Nephron (organoid): ENCODE measurements around the gene CDK5RAP1.

Experiments used
- H3K27ac Mint-ChIP-seq, 3 experiments: 2 replicates each; pipeline ENCODE4 v1.8.0; 2020; ENCODE audit warnings: mixed read lengths in 3 of 3, mild to moderate bottlenecking in 2 of 3, moderate library complexity in 1 of 3
- H3K27me3 Mint-ChIP-seq: 2 replicates; pipeline ENCODE4 v1.8.0; 2021; ENCODE audit warnings: low read depth, mild to moderate bottlenecking, moderate library complexity, mixed read lengths
- H3K36me3 Mint-ChIP-seq: 2 replicates; pipeline ENCODE4 v1.8.0; 2020; ENCODE audit warnings: low read depth, mixed read lengths
- H3K4me1 Mint-ChIP-seq: 2 replicates; pipeline ENCODE4 v1.8.0; 2020; ENCODE audit warnings: mixed read lengths
- H3K4me3 Mint-ChIP-seq, 3 experiments: 2 replicates each; pipeline ENCODE4 v1.8.0; 2020; ENCODE audit warnings: mild to moderate bottlenecking in 3 of 3, mixed read lengths in 3 of 3, moderate library complexity in 2 of 3
- H3K9me3 Mint-ChIP-seq: 2 replicates; pipeline ENCODE4 v1.8.0; 2020; ENCODE audit warnings: mixed read lengths
- TF ChIP-seq, protein P1 (sequence below), 3 experiments: fragments of 200-600 bp; sonication (generic); IDR thresholded peaks; one replicate each; pipeline ENCODE4 v1.5.0; 2021; ENCODE audit warnings: antibody characterized with exemption in 3 of 3; ENCODE audit not compliant: unreplicated experiment in 3 of 3

CDK5RAP1 gene

GRCh38 chr20:33311011-33311410, 90.3 kb downstream of the CDK5RAP1 start:
- Mint-ChIP-seq H3K27ac (no peak overlapping the region), H3K9me3 (peaks cover 8% of the 10 kb centered on the region), H3K27me3 (peaks cover 4% of the 10 kb centered on the region), H3K4me1 (peaks cover 5% of the 10 kb centered on the region), H3K36me3 (no peaks in the 10 kb centered on the region), H3K4me3 (no peak overlapping the region)
- TF ChIP-seq, protein P1, sequence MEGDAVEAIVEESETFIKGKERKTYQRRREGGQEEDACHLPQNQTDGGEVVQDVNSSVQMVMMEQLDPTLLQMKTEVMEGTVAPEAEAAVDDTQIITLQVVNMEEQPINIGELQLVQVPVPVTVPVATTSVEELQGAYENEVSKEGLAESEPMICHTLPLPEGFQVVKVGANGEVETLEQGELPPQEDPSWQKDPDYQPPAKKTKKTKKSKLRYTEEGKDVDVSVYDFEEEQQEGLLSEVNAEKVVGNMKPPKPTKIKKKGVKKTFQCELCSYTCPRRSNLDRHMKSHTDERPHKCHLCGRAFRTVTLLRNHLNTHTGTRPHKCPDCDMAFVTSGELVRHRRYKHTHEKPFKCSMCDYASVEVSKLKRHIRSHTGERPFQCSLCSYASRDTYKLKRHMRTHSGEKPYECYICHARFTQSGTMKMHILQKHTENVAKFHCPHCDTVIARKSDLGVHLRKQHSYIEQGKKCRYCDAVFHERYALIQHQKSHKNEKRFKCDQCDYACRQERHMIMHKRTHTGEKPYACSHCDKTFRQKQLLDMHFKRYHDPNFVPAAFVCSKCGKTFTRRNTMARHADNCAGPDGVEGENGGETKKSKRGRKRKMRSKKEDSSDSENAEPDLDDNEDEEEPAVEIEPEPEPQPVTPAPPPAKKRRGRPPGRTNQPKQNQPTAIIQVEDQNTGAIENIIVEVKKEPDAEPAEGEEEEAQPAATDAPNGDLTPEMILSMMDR (IDR thresholded peaks at IDR 0.05; ENCODE audit: unreplicated experiment in 3 of 3): no peak

GRCh38 chr20:33310327-33310899, 90.9 kb downstream of the CDK5RAP1 start:
- TF ChIP-seq, protein P1 (IDR thresholded peaks at IDR 0.05; ENCODE audit: unreplicated experiment in 3 of 3): no peak
- peaks cover 4% of the 10 kb centered on the region for H3K27me3 Mint-ChIP-seq
- H3K27ac Mint-ChIP-seq: no peak overlapping the region
- H3K36me3 Mint-ChIP-seq: no peaks in the 10 kb centered on the region
- peaks cover 8% of the 10 kb centered on the region for H3K9me3 Mint-ChIP-seq
- H3K4me1 Mint-ChIP-seq: peaks cover 5% of the 10 kb centered on the region
- no peak overlapping the region for H3K4me3 Mint-ChIP-seq

DNA sequence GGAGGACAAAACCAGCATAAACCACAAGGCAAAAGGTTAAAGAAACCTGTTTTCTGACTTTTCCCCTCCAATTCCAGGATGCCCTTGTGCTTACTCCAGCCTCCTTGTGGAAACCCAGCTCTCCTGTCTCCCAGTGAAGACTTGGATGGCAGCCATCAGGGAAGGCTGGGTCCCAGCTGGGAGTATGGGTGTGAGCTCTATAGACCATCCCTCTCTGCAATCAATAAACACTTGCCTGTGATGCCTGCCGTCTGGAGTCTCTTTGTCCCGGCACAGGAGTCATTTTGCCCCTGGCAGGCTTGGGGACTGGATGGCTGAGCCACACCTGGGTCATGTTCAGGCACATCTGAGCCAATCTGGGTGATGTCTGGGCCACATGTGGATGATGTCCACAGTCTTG, 91.7 kb downstream of the CDK5RAP1 start:
- H3K27me3 Mint-ChIP-seq: peaks cover 4% of the 10 kb centered on the region
- H3K4me3 Mint-ChIP-seq: no peak overlapping the region
- peaks cover 8% of the 10 kb centered on the region for H3K9me3 Mint-ChIP-seq
- TF ChIP-seq, protein P1 (IDR thresholded peaks at IDR 0.05; ENCODE audit: unreplicated experiment in 3 of 3): no peak
- H3K4me1 Mint-ChIP-seq: peaks cover 5% of the 10 kb centered on the region
- H3K36me3 Mint-ChIP-seq: no peaks in the 10 kb centered on the region
- H3K27ac Mint-ChIP-seq: no peak overlapping the region
